PC-3 (cell line): Measurements from ENCODE around the gene IP6K1. TPM values are rescaled to one million over a fixed set of nuclear protein-coding genes. Genes with fewer than 3 reads are reported as not detected.

ENCODE experiments used
- ATAC-seq: fragments of 200-7000 bp; cut with Tn5 transposase; 2 replicates; pipeline ENCODE4 v1.9.1; 2020; ENCODE audit warnings: mild to moderate bottlenecking, moderate library complexity
- BruUV-seq: library from RNA; stranded (reverse); fragments of 400-500 nt; replicated peaks from 2 replicates; lab custom pipeline; 2021; lab: Mats Ljungman, UMichigan
- CTCF ChIA-PET: fragments of 300-600 bp; sonication (Branson Sonifier 250); formaldehyde crosslinking; loops from one replicate; lab custom pipeline; 2022; ENCODE audit warnings: antibody characterized with exemption; lab: Charles Lee
- POLR2A ChIA-PET: fragments of 300-600 bp; sonication (Branson Sonifier 250); formaldehyde crosslinking; loops from one replicate; lab custom pipeline; 2022; ENCODE audit warnings: antibody characterized with exemption; ENCODE audit not compliant: unreplicated experiment; lab: Charles Lee
- DNase-seq: peaks from one replicate; pipeline ENCODE4 v3.0.0-alpha.2; 2015
- H2AFZ ChIP-seq: fragments of 300-600 bp; sonication (generic); 2 replicates; pipeline ENCODE4 v1.6.0; 2016; ENCODE audit warnings: antibody characterized with exemption, low read length
- H3F3A ChIP-seq: fragments of 300-600 bp; sonication (generic); one replicate; pipeline ENCODE4 v1.6.0; 2017; ENCODE audit warnings: antibody characterized with exemption, low read length, control low read depth, mild to moderate bottlenecking; ENCODE audit not compliant: unreplicated experiment
- H3K27ac ChIP-seq: fragments of 300-600 bp; sonication (generic); 2 replicates; pipeline ENCODE4 v1.5.1; 2016; ENCODE audit warnings: mild to moderate bottlenecking, low read length
- H3K27me3 ChIP-seq: fragments of 300-600 bp; sonication (generic); 2 replicates; pipeline ENCODE4 v1.6.1; 2016; ENCODE audit warnings: low read length, mixed read lengths
- H3K36me3 ChIP-seq: fragments of 300-600 bp; sonication (generic); 2 replicates; pipeline ENCODE4 v1.6.1; 2016; ENCODE audit warnings: low read depth, mixed run types, low read length, mixed read lengths
- H3K4me1 ChIP-seq: fragments of 300-600 bp; sonication (generic); 2 replicates; pipeline ENCODE4 v1.5.1; 2016; ENCODE audit warnings: low read length; ENCODE audit not compliant: insufficient read depth
- H3K4me2 ChIP-seq: fragments of 300-600 bp; sonication (generic); 2 replicates; pipeline ENCODE4 v1.6.0; 2016; ENCODE audit warnings: low read length
- H3K4me3 ChIP-seq: fragments of 300-600 bp; sonication (generic); 2 replicates; pipeline ENCODE4 v1.5.1; 2016; ENCODE audit warnings: mild to moderate bottlenecking, low read length, mixed read lengths
- H3K79me2 ChIP-seq: fragments of 300-600 bp; sonication (generic); 2 replicates; pipeline ENCODE4 v1.6.1; 2017; ENCODE audit warnings: low read length, mixed read lengths
- H3K9ac ChIP-seq: fragments of 300-600 bp; sonication (generic); 2 replicates; pipeline ENCODE4 v1.6.0; 2016; ENCODE audit warnings: mild to moderate bottlenecking, low read length
- H3K9me2 ChIP-seq: fragments of 300-600 bp; sonication (generic); replicated peaks from 2 replicates; pipeline ENCODE4 v1.6.1; 2016; ENCODE audit warnings: mixed run types, low read length, mixed read lengths
- H3K9me3 ChIP-seq: fragments of 300-600 bp; sonication (generic); 2 replicates; pipeline ENCODE4 v1.6.1; 2016; ENCODE audit warnings: low read length, mixed read lengths
- H4K20me1 ChIP-seq: fragments of 300-600 bp; sonication (generic); 2 replicates; pipeline ENCODE4 v1.6.1; 2016; ENCODE audit warnings: low read length, mixed read lengths
- CTCF ChIP-seq: fragments of 300-600 bp; sonication (generic); conservative IDR thresholded peaks from 2 replicates; pipeline ENCODE4 v1.5.1; 2017; ENCODE audit warnings: antibody characterized with exemption, low read depth, mild to moderate bottlenecking, low read length
- EZH2 ChIP-seq: fragments of 300-600 bp; sonication (generic); IDR thresholded peaks from one replicate; pipeline ENCODE4 v1.6.1; 2017; ENCODE audit warnings: antibody characterized with exemption, mild to moderate bottlenecking, low read length; ENCODE audit not compliant: unreplicated experiment
- EZH2phosphoT487 ChIP-seq: fragments of 300-600 bp; sonication (generic); IDR thresholded peaks from 2 replicates; pipeline ENCODE4 v1.6.1; 2018; ENCODE audit warnings: mild to moderate bottlenecking, antibody characterized with exemption, low read length, borderline replicate concordance
- intact Hi-C: fragments of 100-400 bp; cut with micrococcal nuclease; formaldehyde crosslinking; loops from 2 replicates; pipeline ENCODE4 v1.9.0; 2023
- total RNA-seq: library from RNA; depleted of rRNA; stranded (reverse); fragments of >200 nt; gene quantifications from 2 replicates; pipeline ENCODE4 v1.2.3, GENCODE V29; 2014

Gene IP6K1
- total RNA-seq, 1 experiment from 2014 or later: 50.3 TPM

- DNase-seq (no peak), ATAC-seq (no peak)
- H4K20me1 ChIP-seq: no peaks in the 10 kb centered on the region
- no peaks in the 10 kb centered on the region for H3K4me1 ChIP-seq
- POLR2A ChIA-PET: interaction anchor here (0.6 kb wide), 1 partner anchor 146 kb away, joined by 7 read pairs; no protein-coding TSS in a partner anchor
- no peaks in the 10 kb centered on the region for H3K9me2 ChIP-seq
- TF ChIP-seq EZH2 (no peak), CTCF (no peak), EZH2phosphoT487 (no peak)
- H3F3A ChIP-seq: no peaks in the 10 kb centered on the region
- no peaks in the 10 kb centered on the region for H3K79me2 ChIP-seq
- H3K9me3 ChIP-seq: no peaks in the 10 kb centered on the region
- no peak overlapping the region for H2AFZ ChIP-seq
- no peaks in the 10 kb centered on the region for H3K27me3 ChIP-seq
- no peak overlapping the region for H3K9ac ChIP-seq
- intact Hi-C loops: no loop called here
- no TSS peak for BruUV-seq
- CTCF ChIA-PET: interaction anchor here (1.0 kb wide), 1 partner anchor 70 kb away, joined by 5 read pairs; the partner anchor contains the start of gene INKA1
- H3K4me3 ChIP-seq: no peak overlapping the region
- H3K4me2 ChIP-seq: no peak overlapping the region
- H3K36me3 ChIP-seq: peaks cover 34% of the 10 kb centered on the region
- H3K27ac ChIP-seq: no peak overlapping the region
These were observed 53.7 kb downstream of the IP6K1 start for GRCh38 chr3:49732597-49732996.

- Histone ChIP-seq H4K20me1 (no peaks in the 10 kb centered on the region), H3K4me3 (no peak overlapping the region), H3K9me3 (no peaks in the 10 kb centered on the region), H3K4me1 (no peaks in the 10 kb centered on the region), H3K79me2 (no peaks in the 10 kb centered on the region), H3K36me3 (peaks cover 26% of the 10 kb centered on the region; the same call in 1 of the 2 replicates), H2AFZ (no peak overlapping the region), H3K9me2 (no peaks in the 10 kb centered on the region), H3F3A (no peaks in the 10 kb centered on the region), H3K27ac (no peak overlapping the region), H3K27me3 (no peaks in the 10 kb centered on the region), H3K4me2 (no peak overlapping the region), H3K9ac (no peak overlapping the region)
- ChIA-PET POLR2A (no interaction called here), CTCF (no interaction called here)
- no peak for ATAC-seq
- intact Hi-C loops: no loop called here
- DNase-seq: no peak
- BruUV-seq: no TSS peak
- TF ChIP-seq CTCF: no peak
- TF ChIP-seq EZH2: no peak
- no peak for TF ChIP-seq EZH2phosphoT487
These were observed 56.3 kb downstream of the IP6K1 start for GRCh38 chr3:49729966-49730609.

- Histone ChIP-seq H3K36me3 (peaks cover 18% of the 10 kb centered on the region; the same call in 1 of the 2 replicates), H3K27ac (no peak overlapping the region), H3K9me3 (no peaks in the 10 kb centered on the region), H3K4me3 (no peak overlapping the region), H3K4me2 (no peak overlapping the region), H3K9ac (no peak overlapping the region), H3K9me2 (no peaks in the 10 kb centered on the region), H4K20me1 (no peaks in the 10 kb centered on the region), H3K4me1 (peaks cover 10% of the 10 kb centered on the region), H2AFZ (no peak overlapping the region), H3K27me3 (no peaks in the 10 kb centered on the region), H3K79me2 (peaks cover 7% of the 10 kb centered on the region), H3F3A (no peaks in the 10 kb centered on the region)
- DNase-seq (no peak), ATAC-seq (no peak)
- intact Hi-C loops: no loop called here
- TF ChIP-seq CTCF (no peak), EZH2 (no peak), EZH2phosphoT487 (no peak)
- no TSS peak for BruUV-seq
- POLR2A ChIA-PET: no interaction called here
- CTCF ChIA-PET: no interaction called here
These were observed 58.4 kb downstream of the IP6K1 start for GRCh38 chr3:49727924-49728361.
